ENCODE data around the gene DRGX.

The DRGX gene

DNA sequence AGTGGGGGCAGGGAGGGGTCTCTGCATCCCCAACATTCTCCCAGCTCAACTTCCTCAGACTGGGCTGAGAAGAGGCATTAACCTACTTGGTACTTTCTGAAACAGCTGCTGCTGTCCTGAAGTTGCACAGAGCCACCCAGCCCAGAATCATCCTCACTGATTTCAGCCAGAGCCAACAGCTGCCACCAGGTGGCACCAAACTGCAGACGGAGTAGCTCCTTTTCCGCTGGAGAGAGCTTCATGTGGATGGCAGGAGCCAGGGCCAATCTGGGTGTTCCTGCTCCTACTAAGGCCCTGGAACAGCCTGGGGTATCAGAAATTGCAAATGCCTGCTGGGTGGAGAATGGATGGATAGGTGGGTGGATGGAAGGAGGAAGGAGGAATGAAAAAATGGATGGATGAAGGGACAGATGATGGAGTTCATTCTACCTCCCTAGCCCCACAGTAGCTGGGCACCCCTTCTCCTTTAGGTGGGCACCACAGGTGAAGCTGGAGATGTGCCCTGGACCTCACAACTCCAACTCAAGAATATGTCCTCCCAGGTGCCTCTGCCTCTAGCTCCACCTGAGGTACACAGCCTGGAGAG, 11.8 kb upstream of the DRGX start:
- DNase-seq, result peak; percentile 55

DNA sequence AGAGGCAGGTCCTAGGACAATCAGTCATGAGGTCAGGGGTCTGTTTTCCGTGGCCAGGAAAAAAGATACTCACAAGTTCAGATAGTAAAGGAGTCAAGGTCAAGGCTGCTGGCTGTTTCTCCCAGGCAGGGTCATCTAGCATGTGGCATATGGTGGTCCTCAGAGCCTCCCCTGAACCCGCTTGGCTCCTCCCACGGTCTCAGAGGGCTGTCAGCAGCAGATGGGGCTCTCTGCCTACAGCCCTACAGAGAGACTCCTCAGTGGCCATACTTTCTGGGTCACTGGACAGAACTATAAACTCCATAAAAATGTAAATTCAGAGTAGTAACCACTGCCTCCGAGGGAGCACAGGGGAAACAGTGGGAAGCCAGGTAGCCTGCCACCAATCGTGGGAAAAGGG, 11.3 kb upstream of the DRGX start:
- DNase-seq, result no peak

DNA sequence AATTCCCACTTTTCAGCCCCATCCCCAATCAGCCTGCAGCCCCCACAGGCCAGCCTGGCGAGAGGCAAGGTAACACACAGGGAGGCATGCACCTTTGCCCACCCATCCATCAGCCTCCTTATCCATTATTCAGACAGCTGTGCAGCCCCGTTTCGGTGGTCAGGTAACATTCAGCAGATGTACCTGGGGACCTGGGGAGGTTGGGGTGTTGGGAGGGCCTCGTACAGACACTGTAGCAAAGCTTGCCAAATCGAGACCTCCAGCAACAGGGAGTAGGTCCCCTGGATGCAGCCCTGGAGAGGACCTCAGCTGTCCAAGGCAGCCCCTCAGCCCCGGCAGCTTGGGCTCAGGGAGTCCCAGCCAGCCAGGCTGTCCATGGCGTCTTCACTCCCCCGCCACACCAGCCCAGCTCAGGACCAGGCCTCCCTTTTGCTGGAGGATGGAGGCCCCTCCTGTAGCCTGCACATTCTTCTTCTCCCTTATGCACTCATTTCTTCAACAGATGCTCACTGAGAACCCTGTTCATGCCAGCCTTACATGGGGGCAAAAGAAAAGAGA, 8.5 kb upstream of the DRGX start:
- DNase-seq, result no peak

- DNase-seq, result no peak
Observed at GRCh38 chr10:49403363-49403762, 7.5 kb upstream of the DRGX start.

DNA sequence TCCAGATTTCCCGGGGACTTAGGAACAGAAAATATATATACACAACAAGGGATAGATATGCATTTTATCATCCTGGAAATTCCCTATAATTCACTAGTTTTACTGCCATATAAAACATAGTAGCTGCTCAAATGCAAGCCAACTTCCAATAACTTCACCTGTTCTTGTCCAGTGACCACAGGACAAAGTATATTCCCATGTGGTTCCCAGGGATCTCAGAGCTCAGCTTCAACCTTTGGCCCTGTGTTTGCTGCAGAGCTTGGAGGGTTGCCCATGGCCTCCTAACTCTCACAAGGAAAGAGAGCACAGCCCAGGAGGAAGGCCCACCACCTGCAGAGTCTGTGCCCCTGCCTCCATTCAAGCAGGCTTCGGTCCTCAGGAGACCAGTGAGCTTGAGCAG, 4.5 kb upstream of the DRGX start:
- no peak for DNase-seq

GRCh38 chr10:49398986-49399385, 3.1 kb upstream of the DRGX start:
- DNase-seq, result no peak

- peak; percentile 31 for DNase-seq
Observed at GRCh38 chr10:49398000-49398861, 2.3 kb upstream of the DRGX start.

DNA sequence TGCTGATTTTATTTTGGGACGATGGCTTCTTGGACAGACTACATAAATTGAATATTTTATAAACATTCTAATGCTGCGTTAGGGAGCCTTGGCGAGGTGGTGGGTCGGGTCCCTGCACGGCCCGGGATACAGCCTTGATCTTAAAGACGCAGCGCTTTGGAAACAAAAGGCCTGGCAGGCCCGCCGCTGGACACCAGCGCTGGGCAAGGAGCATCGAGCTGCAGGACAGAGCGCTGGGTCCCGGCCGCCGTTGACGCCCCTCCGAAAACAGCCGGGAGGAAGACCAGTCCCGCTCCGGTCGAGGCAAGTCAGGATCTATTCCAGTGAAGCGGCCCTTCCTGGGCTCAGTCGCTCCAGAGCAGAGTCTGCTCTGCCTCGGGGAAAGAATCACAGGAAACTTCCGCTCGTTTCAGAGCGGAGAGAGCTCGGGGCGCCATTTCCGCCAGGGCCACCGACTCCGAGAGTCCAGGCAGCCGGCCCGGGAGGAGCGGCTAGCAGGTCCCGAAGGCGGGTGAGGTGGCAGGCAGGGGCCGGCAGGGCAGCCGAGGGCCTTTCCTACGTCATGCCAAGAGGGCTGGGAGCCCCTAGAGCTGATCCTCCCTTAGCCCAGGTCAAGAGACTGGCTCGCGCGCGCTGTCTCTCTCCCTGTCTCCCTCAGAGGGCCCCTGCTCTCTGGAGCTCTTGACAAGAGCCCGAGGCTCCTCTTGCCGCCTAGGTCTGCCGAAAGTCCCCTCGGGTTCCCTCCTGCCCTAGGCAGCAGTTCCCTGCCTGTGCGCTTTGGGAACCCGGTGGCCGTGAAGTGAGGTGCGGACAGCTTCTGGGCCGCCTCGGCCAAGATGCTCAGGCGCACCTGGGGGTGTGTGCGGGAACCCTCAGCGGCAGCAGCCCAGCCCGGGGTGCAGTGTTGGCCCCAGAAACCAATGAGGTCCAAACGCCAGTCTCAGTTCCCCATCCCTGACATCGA, 1.4 kb upstream of the DRGX start:
- no peak for DNase-seq

- no peak for DNase-seq
Observed at GRCh38 chr10:49396666-49396999, 744 bp upstream of the DRGX start.

GRCh38 chr10:49394933-49395740, 752 bp downstream of the DRGX start:
- DNase-seq, result no peak

- no peak for DNase-seq
Observed at GRCh38 chr10:49393757-49394156, 2.1 kb downstream of the DRGX start.

GRCh38 chr10:49393301-49393700, 2.6 kb downstream of the DRGX start:
- DNase-seq, result no peak

- DNase-seq, result no peak
Observed at GRCh38 chr10:49389361-49389933, 6.4 kb downstream of the DRGX start.

- DNase-seq, result no peak
Observed at GRCh38 chr10:49388161-49388560, 7.7 kb downstream of the DRGX start.

DNA sequence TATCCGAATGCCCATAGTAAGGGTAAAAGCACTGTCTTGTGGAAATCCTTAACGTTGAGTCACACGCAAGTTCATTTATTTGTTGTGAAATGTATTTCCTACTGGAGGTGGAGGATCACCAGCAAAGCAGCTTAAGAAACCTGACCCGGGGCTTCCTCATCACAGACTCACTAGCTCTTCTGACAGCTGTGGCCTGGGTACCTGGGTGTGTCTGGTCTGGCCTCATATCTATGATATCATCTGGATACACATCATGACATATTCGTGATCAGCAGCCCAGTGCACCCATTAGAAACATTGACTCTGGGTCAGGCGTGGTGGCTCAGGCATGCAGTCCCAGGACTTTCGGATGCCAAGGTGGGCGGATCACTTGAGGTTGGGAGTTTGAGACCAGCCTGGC, 8.8 kb downstream of the DRGX start:
- DNase-seq, result no peak

GRCh38 chr10:49385939-49386922, 9.7 kb downstream of the DRGX start:
- no peak for DNase-seq

DNA sequence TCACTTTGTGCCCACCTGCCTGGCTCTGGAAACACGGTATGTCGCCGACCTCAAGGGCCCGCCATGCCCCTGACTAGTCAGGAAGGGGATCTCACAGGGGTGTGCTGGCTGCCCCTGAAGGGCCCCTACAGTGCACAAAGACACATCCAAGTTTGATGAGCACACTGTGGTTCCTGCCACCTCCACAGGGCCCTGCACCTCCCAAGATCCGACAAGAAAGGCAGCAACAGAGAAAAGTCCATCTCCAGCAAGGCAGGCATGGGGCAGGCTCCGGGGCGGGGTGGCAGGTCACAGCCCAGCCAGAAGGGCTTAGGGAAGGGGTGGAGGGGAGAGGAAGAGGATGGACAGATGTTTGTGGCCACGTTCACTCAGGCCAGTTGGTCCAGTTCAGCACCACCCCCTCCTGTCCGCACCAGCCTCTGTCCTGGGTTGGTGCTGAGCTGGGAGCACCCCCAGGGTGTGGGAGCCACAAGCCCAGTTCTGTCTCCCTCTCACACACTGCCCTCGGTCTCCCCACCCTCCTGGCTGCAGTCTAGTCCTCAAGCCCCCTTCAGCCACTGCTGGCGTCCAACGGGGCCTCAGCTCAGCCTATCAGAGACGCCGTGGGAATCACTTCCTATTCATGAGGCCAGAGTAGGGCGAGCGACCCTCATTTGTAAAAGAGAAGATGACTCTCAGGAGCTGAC, 11.5 kb downstream of the DRGX start:
- no peak for DNase-seq

- no peak for DNase-seq
Observed at GRCh38 chr10:49383853-49384252, 12.0 kb downstream of the DRGX start.

DNA sequence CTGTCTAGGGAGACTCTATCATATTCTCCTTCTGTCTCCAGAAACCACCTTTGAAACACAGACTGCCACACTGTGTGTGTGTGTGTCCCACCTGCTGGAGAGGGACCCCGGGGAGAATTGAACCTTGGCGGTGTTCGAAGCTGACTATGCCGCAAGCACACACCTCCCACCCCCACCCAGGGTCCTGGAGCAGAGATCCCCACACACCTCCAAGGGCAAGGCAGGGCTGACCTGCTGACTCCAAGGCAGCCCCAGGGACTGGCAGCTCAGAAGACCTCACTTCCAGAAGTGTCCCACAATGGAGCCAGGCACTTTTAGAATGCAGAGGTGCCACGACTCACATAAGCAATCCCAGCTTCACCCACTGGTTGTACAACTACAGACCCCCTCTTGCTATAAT, 13.1 kb downstream of the DRGX start:
- DNase-seq, result no peak

DNA sequence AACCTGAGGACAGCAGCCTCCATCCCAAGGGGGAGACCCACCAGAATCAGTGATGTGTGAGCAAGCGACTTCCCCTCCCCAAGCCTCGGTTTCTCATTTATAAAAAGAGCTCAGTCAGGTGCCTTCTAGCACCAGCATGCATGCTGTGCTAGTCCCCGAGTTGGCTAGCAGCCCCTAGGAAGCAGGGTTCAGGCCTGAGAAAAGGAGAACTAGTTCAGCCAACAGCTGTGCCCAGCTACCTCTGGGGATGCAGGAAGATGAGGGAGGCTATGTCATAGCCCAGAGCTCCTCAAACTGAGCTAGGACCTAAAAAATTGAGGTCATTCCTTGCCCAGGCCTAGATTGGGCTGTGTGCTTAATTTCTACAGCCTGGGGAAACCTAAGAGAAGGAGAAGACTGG, 13.7 kb downstream of the DRGX start:
- DNase-seq, result no peak

All from stimulated activated CD4-positive, alpha-beta T cell treated with anti-CD3 and anti-CD28 coated beads, Interleukin-1b, Interleukin-23, amount 100 ng/mL, for 48 hours (primary cell).